Breast epithelium (tissue), 4 donors: ENCODE measurements around the gene COMT. TPM values are rescaled to one million over a fixed set of nuclear protein-coding genes. Genes with fewer than 3 reads are reported as not detected.

Experiments
- DNase-seq, 2 donors: peaks; one replicate each; pipeline ENCODE4 v3.0.0-alpha.2; 2019; ENCODE audit warnings: low spot score in 2 of 2
- H3K27ac ChIP-seq, 2 donors: fragments of 200-600 bp; sonication (generic) in 1 of 2; one replicate each; pipeline ENCODE4 v1.5.1; 2016 to 2019; ENCODE audit warnings: mild to moderate bottlenecking in 1 of 2
- H3K27me3 ChIP-seq, 2 donors: fragments of 200-600 bp; sonication (generic) in 1 of 2; one replicate each; pipeline versions ENCODE4 v1.5.1 to v1.6.0; 2017 to 2019; ENCODE audit warnings: control low read depth in 1 of 2, mild to moderate bottlenecking in 1 of 2
- H3K36me3 ChIP-seq: fragments of 200-600 bp; one replicate; pipeline ENCODE4 v1.5.1; 2019
- H3K4me1 ChIP-seq, 2 donors: fragments of 200-600 bp; sonication (generic); one replicate each; pipeline ENCODE4 v1.5.1; 2016 to 2019; ENCODE audit warnings: control low read depth in 1 of 2
- H3K4me3 ChIP-seq, 3 donors: fragments of 200-600 bp; sonication (generic); 1 replicate in 2 of 3; 2 replicates in 1 of 3; pipeline ENCODE4 v1.5.1; 2016 to 2019; ENCODE audit warnings: mild to moderate bottlenecking in 3 of 3, moderate library complexity in 2 of 3
- H3K9me3 ChIP-seq, 2 donors: fragments of 200-600 bp; sonication (generic) in 1 of 2; one replicate each; pipeline ENCODE4 v1.5.1; 2016 to 2019; ENCODE audit warnings: control low read depth in 1 of 2
- CTCF ChIP-seq, 3 donors: fragments of 450-650 bp; IDR thresholded peaks; one replicate each; pipeline ENCODE4 v1.5.1; 2016 to 2017; ENCODE audit warnings: antibody characterized with exemption in 3 of 3, mild to moderate bottlenecking in 3 of 3, moderate library complexity in 3 of 3
- POLR2A ChIP-seq: fragments of 450-650 bp; IDR thresholded peaks from one replicate; pipeline ENCODE4 v1.6.1; 2016; ENCODE audit warnings: antibody characterized with exemption, mild to moderate bottlenecking, moderate library complexity
- POLR2AphosphoS5 ChIP-seq, 3 donors: sonication (generic); formaldehyde crosslinking; IDR thresholded peaks; one replicate each; pipeline ENCODE4 v1.6.1; 2017; ENCODE audit warnings: antibody characterized with exemption in 3 of 3
- intact Hi-C: fragments of 100-400 bp; cut with DNase I; formaldehyde crosslinking; loops from one replicate; pipeline ENCODE4 v1.15.1; 2023; ENCODE audit warnings: low total_unique reads
- total RNA-seq, 3 donors: library from RNA; depleted of rRNA; stranded (reverse); fragments of >200 nt; gene quantifications; one replicate each; pipeline ENCODE4 v1.1.0, GENCODE V29; 2016

The COMT gene
- total RNA-seq, 3 donors from 2014 or later = 136 to 198 (median 196) TPM

- Histone ChIP-seq H3K9me3 (no peaks in the 10 kb centered on the region), H3K27me3 (no peaks in the 10 kb centered on the region), H3K36me3 (no peaks in the 10 kb centered on the region), H3K4me1 (peaks cover 0 to 5% of the 10 kb centered on the region in 2 donors), H3K27ac (no peak overlapping the region), H3K4me3 (no peak overlapping the region)
- intact Hi-C loops = no loop called here
- TF ChIP-seq POLR2AphosphoS5 (IDR thresholded peaks at IDR 0.05) (no peak), CTCF (IDR thresholded peaks at IDR 0.05) (no peak), POLR2A (no peak)
- no peak for DNase-seq
Observed at GRCh38 chr22:19997561-19998231, 56.1 kb downstream of the COMT start.

- H3K36me3 ChIP-seq = no peaks in the 10 kb centered on the region
- peaks cover 0 to 4% of the 10 kb centered on the region in 2 donors for H3K9me3 ChIP-seq
- intact Hi-C loops = no loop called here
- no peak for DNase-seq
- H3K27ac ChIP-seq = no peak overlapping the region
- H3K27me3 ChIP-seq = no peaks in the 10 kb centered on the region
- TF ChIP-seq POLR2AphosphoS5 (IDR thresholded peaks at IDR 0.05) = no peak
- no peak for TF ChIP-seq CTCF (IDR thresholded peaks at IDR 0.05)
- no peak for TF ChIP-seq POLR2A
- peaks cover 0 to 5% of the 10 kb centered on the region in 2 donors for H3K4me1 ChIP-seq
- H3K4me3 ChIP-seq = no peak overlapping the region
Observed at GRCh38 chr22:19998232-19998951, 56.8 kb downstream of the COMT start.

GRCh38 chr22:19998991-19999820 lies 57.6 kb downstream of the COMT start:
- peaks cover 0 to 5% of the 10 kb centered on the region in 2 donors for H3K4me1 ChIP-seq
- H3K36me3 ChIP-seq = no peaks in the 10 kb centered on the region
- H3K9me3 ChIP-seq = peaks cover 0 to 5% of the 10 kb centered on the region in 2 donors
- H3K27ac ChIP-seq = no peak overlapping the region
- no peak overlapping the region for H3K4me3 ChIP-seq
- no peak for DNase-seq
- no peaks in the 10 kb centered on the region for H3K27me3 ChIP-seq
- intact Hi-C loops = no loop called here
- TF ChIP-seq POLR2A (no peak), CTCF (IDR thresholded peaks at IDR 0.05) (no peak), POLR2AphosphoS5 (IDR thresholded peaks at IDR 0.05) (no peak)

- Histone ChIP-seq H3K36me3 (no peaks in the 10 kb centered on the region), H3K27me3 (no peaks in the 10 kb centered on the region), H3K9me3 (peaks cover 0 to 5% of the 10 kb centered on the region in 2 donors), H3K4me3 (no peak overlapping the region), H3K27ac (no peak overlapping the region), H3K4me1 (peaks cover 0 to 5% of the 10 kb centered on the region in 2 donors)
- no peak for DNase-seq
- TF ChIP-seq POLR2AphosphoS5 (IDR thresholded peaks at IDR 0.05) = no peak
- no peak for TF ChIP-seq POLR2A
- TF ChIP-seq CTCF (IDR thresholded peaks at IDR 0.05) = no peak
- intact Hi-C loops = no loop called here
Observed at GRCh38 chr22:20000246-20001081, 58.9 kb downstream of the COMT start.
